ENCODE data around the gene PCBP3. TPM values are rescaled to one million over a fixed set of nuclear protein-coding genes. Genes with fewer than 3 reads are reported as not detected.

PCBP3 gene
- total and polyA plus RNA-seq, 2 of the 8 experiments (the other 6 are each of a cell fraction or from before 2014, with no cell fraction given) = 3.5 to 6.3 TPM

GRCh38 chr21:45601551-45601950, 42.0 kb upstream of the PCBP3 start (continued):
- TF ChIP-seq, protein P1, sequence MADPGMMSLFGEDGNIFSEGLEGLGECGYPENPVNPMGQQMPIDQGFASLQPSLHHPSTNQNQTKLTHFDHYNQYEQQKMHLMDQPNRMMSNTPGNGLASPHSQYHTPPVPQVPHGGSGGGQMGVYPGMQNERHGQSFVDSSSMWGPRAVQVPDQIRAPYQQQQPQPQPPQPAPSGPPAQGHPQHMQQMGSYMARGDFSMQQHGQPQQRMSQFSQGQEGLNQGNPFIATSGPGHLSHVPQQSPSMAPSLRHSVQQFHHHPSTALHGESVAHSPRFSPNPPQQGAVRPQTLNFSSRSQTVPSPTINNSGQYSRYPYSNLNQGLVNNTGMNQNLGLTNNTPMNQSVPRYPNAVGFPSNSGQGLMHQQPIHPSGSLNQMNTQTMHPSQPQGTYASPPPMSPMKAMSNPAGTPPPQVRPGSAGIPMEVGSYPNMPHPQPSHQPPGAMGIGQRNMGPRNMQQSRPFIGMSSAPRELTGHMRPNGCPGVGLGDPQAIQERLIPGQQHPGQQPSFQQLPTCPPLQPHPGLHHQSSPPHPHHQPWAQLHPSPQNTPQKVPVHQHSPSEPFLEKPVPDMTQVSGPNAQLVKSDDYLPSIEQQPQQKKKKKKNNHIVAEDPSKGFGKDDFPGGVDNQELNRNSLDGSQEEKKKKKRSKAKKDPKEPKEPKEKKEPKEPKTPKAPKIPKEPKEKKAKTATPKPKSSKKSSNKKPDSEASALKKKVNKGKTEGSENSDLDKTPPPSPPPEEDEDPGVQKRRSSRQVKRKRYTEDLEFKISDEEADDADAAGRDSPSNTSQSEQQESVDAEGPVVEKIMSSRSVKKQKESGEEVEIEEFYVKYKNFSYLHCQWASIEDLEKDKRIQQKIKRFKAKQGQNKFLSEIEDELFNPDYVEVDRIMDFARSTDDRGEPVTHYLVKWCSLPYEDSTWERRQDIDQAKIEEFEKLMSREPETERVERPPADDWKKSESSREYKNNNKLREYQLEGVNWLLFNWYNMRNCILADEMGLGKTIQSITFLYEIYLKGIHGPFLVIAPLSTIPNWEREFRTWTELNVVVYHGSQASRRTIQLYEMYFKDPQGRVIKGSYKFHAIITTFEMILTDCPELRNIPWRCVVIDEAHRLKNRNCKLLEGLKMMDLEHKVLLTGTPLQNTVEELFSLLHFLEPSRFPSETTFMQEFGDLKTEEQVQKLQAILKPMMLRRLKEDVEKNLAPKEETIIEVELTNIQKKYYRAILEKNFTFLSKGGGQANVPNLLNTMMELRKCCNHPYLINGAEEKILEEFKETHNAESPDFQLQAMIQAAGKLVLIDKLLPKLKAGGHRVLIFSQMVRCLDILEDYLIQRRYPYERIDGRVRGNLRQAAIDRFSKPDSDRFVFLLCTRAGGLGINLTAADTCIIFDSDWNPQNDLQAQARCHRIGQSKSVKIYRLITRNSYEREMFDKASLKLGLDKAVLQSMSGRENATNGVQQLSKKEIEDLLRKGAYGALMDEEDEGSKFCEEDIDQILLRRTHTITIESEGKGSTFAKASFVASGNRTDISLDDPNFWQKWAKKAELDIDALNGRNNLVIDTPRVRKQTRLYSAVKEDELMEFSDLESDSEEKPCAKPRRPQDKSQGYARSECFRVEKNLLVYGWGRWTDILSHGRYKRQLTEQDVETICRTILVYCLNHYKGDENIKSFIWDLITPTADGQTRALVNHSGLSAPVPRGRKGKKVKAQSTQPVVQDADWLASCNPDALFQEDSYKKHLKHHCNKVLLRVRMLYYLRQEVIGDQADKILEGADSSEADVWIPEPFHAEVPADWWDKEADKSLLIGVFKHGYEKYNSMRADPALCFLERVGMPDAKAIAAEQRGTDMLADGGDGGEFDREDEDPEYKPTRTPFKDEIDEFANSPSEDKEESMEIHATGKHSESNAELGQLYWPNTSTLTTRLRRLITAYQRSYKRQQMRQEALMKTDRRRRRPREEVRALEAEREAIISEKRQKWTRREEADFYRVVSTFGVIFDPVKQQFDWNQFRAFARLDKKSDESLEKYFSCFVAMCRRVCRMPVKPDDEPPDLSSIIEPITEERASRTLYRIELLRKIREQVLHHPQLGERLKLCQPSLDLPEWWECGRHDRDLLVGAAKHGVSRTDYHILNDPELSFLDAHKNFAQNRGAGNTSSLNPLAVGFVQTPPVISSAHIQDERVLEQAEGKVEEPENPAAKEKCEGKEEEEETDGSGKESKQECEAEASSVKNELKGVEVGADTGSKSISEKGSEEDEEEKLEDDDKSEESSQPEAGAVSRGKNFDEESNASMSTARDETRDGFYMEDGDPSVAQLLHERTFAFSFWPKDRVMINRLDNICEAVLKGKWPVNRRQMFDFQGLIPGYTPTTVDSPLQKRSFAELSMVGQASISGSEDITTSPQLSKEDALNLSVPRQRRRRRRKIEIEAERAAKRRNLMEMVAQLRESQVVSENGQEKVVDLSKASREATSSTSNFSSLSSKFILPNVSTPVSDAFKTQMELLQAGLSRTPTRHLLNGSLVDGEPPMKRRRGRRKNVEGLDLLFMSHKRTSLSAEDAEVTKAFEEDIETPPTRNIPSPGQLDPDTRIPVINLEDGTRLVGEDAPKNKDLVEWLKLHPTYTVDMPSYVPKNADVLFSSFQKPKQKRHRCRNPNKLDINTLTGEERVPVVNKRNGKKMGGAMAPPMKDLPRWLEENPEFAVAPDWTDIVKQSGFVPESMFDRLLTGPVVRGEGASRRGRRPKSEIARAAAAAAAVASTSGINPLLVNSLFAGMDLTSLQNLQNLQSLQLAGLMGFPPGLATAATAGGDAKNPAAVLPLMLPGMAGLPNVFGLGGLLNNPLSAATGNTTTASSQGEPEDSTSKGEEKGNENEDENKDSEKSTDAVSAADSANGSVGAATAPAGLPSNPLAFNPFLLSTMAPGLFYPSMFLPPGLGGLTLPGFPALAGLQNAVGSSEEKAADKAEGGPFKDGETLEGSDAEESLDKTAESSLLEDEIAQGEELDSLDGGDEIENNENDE (IDR thresholded peaks at IDR 0.05; ENCODE audit: insufficient replicate concordance, low read length) = no peak
- TF ChIP-seq, protein P2, sequence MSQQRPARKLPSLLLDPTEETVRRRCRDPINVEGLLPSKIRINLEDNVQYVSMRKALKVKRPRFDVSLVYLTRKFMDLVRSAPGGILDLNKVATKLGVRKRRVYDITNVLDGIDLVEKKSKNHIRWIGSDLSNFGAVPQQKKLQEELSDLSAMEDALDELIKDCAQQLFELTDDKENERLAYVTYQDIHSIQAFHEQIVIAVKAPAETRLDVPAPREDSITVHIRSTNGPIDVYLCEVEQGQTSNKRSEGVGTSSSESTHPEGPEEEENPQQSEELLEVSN (IDR thresholded peaks at IDR 0.05) = no peak
- TF ChIP-seq KDM1A (IDR thresholded peaks at IDR 0.05; ENCODE audit: borderline replicate concordance, low read length) = no peak
- no peak for TF ChIP-seq RNF2 (IDR thresholded peaks at IDR 0.05; ENCODE audit: borderline replicate concordance, low read depth, low read length, missing control alignments, poor library complexity, severe bottlenecking)
- TF ChIP-seq GABPA (IDR thresholded peaks at IDR 0.05; ENCODE audit: borderline replicate concordance, insufficient read depth, low read length) = no peak
